Measurements from ENCODE around the gene CD79B. TPM values are rescaled to one million over a fixed set of nuclear protein-coding genes. Genes with fewer than 3 reads are reported as not detected.

CD79B gene
- total RNA-seq, 1 experiment from 2014 or later, result not detected

DNA sequence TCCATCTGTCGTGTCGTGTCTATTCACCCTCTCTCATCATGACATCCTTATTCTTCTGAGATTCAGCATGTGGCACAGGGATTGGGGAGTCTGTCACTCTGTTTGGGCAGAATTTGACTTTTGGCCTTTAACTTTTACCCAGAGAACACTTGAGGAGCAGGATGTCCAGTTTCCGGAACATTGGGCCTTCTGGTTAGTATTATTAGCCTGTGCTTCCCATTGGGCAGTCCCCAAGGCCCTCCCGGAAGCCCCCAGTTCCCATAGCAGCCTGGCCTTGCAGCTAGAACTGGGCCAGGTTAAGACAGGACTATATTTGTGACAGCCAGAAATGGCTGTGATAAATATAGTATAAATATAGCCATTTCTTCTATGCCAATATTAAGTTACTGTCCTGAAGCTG is 31.0 kb upstream of the CD79B start:
- Histone ChIP-seq H3K4me1 (ENCODE audit: insufficient read depth, low read length) (no peaks in the 10 kb centered on the region), H3K27me3 (ENCODE audit: low read length) (no peaks in the 10 kb centered on the region), H3F3A (ENCODE audit: low read length, unreplicated experiment) (no peaks in the 10 kb centered on the region), H3K36me3 (ENCODE audit: low read depth, low read length) (no peaks in the 10 kb centered on the region), H3K4me3 (ENCODE audit: low read length) (no peak overlapping the region), H3K4me2 (ENCODE audit: low read length) (no peak overlapping the region), H3K9me2 (replicated peaks; ENCODE audit: low read length) (no peaks in the 10 kb centered on the region), H3K79me2 (ENCODE audit: low read length) (no peaks in the 10 kb centered on the region), H3K9ac (ENCODE audit: low read length) (no peak overlapping the region), H3K27ac (ENCODE audit: low read length) (no peak overlapping the region), H3K9me3 (ENCODE audit: low read length) (no peaks in the 10 kb centered on the region), H4K20me1 (ENCODE audit: low read length) (no peaks in the 10 kb centered on the region), H2AFZ (ENCODE audit: low read length) (no peak overlapping the region)
- ChIA-PET POLR2A (ENCODE audit: unreplicated experiment) (no interaction called here), CTCF (no interaction called here)
- no TSS peak for BruUV-seq (replicated peaks)
- TF ChIP-seq EZH2 (IDR thresholded peaks at IDR 0.05; ENCODE audit: low read length, unreplicated experiment), result no peak
- no peak for ATAC-seq
- DNase-seq, result no peak
- intact Hi-C loops (cut with micrococcal nuclease), result no loop called here

DNA sequence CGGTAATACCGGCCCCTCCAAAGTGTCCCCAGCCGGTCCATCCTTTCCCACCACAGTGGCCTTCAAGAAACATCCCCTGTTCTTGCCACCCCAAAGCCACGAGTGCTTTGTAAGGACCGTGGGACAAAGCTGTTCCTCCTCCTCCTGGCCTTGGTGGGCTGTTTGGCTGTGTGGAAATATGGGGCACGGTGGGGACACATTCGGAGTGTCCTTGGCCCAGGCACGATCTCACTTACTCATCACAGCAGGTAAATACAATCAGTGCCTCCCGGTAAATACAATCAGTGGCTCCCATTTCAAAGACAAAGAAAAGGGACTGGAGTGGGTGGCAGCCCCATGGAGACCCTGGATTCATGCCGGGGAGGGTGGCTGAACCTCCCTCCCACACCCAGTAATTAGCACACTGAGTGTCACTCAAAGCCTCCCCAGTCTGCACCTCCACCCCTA is 30.2 kb upstream of the CD79B start:
- H3K9me2 ChIP-seq (replicated peaks; ENCODE audit: low read length), result no peaks in the 10 kb centered on the region
- no peaks in the 10 kb centered on the region for H3K36me3 ChIP-seq (ENCODE audit: low read depth, low read length)
- H2AFZ ChIP-seq (ENCODE audit: low read length), result no peak overlapping the region
- no peaks in the 10 kb centered on the region for H3F3A ChIP-seq (ENCODE audit: low read length, unreplicated experiment)
- no TSS peak for BruUV-seq (replicated peaks)
- no peaks in the 10 kb centered on the region for H3K4me1 ChIP-seq (ENCODE audit: insufficient read depth, low read length)
- no peaks in the 10 kb centered on the region for H3K27me3 ChIP-seq (ENCODE audit: low read length)
- POLR2A ChIA-PET (ENCODE audit: unreplicated experiment), result no interaction called here
- no peaks in the 10 kb centered on the region for H3K79me2 ChIP-seq (ENCODE audit: low read length)
- CTCF ChIA-PET, result no interaction called here
- H3K9me3 ChIP-seq (ENCODE audit: low read length), result no peaks in the 10 kb centered on the region
- H4K20me1 ChIP-seq (ENCODE audit: low read length), result no peaks in the 10 kb centered on the region
- no peak overlapping the region for H3K4me3 ChIP-seq (ENCODE audit: low read length)
- no peak for DNase-seq
- no peak overlapping the region for H3K9ac ChIP-seq (ENCODE audit: low read length)
- no peak overlapping the region for H3K4me2 ChIP-seq (ENCODE audit: low read length)
- intact Hi-C loops (cut with micrococcal nuclease), result no loop called here
- TF ChIP-seq EZH2 (IDR thresholded peaks at IDR 0.05; ENCODE audit: low read length, unreplicated experiment), result no peak
- TF ChIP-seq EZH2phosphoT487 (IDR thresholded peaks at IDR 0.05; ENCODE audit: borderline replicate concordance, low read length), result no peak
- TF ChIP-seq CTCF (conservative IDR thresholded peaks at IDR 0.05; ENCODE audit: low read depth, low read length), result no peak
- H3K27ac ChIP-seq (ENCODE audit: low read length), result no peak overlapping the region
- no peak for ATAC-seq

DNA sequence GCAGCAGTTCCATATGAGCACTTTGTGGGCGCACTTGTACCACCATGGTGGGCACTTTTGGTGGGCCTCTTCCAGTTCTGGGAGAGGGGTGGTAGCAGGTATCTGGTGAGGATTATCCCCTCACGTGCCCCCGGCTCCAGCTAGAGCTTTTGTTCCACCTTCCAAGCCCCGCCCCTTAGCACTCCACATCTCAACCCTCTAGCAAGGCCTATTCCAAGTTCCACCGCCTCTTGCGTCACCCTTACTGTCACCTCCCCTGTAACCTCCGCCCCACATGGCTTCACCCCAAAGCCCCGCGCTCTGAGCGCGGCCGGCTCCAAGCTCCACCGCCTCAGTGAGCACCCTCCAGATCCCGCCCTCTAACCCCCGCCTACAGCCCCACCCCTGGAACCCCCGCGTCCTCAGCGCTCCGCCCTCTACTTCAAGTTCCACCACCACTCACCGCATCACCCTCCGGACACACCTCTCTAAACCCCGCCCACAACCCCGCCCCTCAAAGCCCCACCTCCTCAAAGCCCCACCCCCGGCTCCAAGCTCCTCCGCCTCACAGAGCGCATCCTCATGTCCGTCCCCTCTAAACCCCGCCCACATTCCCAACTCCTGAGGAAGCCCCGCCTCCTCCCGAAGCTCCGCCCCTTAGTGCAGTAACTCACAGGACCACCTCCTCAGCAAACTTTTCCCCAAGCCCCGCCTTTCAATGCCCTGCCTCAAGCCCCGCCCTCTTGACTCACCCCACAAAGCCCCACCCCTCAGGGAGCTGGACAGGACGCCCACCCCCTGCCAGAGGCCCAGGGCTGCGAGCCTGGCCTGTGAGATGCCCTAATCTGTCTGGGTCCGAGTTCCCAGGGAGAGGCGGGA is 29.5 kb upstream of the CD79B start:
- ChIA-PET CTCF (no interaction called here), POLR2A (ENCODE audit: unreplicated experiment) (no interaction called here)
- DNase-seq (peak; percentile 39), ATAC-seq (peak; percentile 33; the same call in 1 of the 2 replicates)
- Histone ChIP-seq H3K4me3 (ENCODE audit: low read length) (no peak overlapping the region), H3K9me2 (replicated peaks; ENCODE audit: low read length) (no peaks in the 10 kb centered on the region), H3K4me1 (ENCODE audit: insufficient read depth, low read length) (no peaks in the 10 kb centered on the region), H4K20me1 (ENCODE audit: low read length) (no peaks in the 10 kb centered on the region), H3F3A (ENCODE audit: low read length, unreplicated experiment) (no peaks in the 10 kb centered on the region), H3K36me3 (ENCODE audit: low read depth, low read length) (no peaks in the 10 kb centered on the region), H3K9ac (ENCODE audit: low read length) (no peak overlapping the region), H3K27me3 (ENCODE audit: low read length) (no peaks in the 10 kb centered on the region), H3K9me3 (ENCODE audit: low read length) (no peaks in the 10 kb centered on the region), H3K79me2 (ENCODE audit: low read length) (no peaks in the 10 kb centered on the region), H3K4me2 (ENCODE audit: low read length) (no peak overlapping the region), H3K27ac (ENCODE audit: low read length) (no peak overlapping the region), H2AFZ (ENCODE audit: low read length) (no peak overlapping the region)
- BruUV-seq (replicated peaks), result no TSS peak
- TF ChIP-seq EZH2phosphoT487 (IDR thresholded peaks at IDR 0.05; ENCODE audit: borderline replicate concordance, low read length) (no peak), EZH2 (IDR thresholded peaks at IDR 0.05; ENCODE audit: low read length, unreplicated experiment) (no peak), CTCF (conservative IDR thresholded peaks at IDR 0.05; ENCODE audit: low read depth, low read length) (no peak)
- intact Hi-C loops (cut with micrococcal nuclease), result no loop called here

Data from PC-3 (cell line).